ENCODE measurements around the gene KMO. TPM values are rescaled to one million over a fixed set of nuclear protein-coding genes. Genes with fewer than 3 reads are reported as not detected.

Gene KMO
- total and polyA plus RNA-seq, 4 donors = 2.2 to 9.9 (median 6.4) TPM

DNA sequence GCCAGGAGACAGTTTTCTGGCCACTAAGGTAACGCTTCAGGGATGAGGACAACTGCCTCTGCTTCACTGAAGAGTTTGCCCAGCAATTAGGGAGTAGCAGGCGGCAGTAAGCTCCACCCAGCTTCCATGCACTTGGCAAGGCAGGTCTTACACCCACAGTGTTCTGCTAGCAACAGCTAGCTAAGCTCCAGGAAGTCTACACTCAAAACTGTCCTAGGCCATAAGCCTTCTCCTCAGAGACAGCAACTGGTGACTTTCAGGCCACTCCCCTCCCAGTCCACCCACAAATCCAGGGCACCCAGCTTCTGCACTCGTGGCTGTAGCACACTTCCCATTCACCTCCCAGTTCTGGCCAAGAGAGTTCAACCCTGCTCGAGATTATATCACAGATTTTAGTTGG, 47.3 kb downstream of the KMO start:
- Histone ChIP-seq H3K4me1 (ENCODE audit: control insufficient read depth in 5 of 5, insufficient read depth in 5 of 5, low read length in 5 of 5) (peaks cover 0 to 3% (median 0%) of the 10 kb centered on the region in 5 donors), H3K27me3 (ENCODE audit: control insufficient read depth in 3 of 3, insufficient read depth in 3 of 3, low read length in 2 of 3) (no peaks in the 10 kb centered on the region), H3K36me3 (ENCODE audit: control insufficient read depth in 4 of 4, insufficient read depth in 4 of 4, low read length in 4 of 4) (no peaks in the 10 kb centered on the region), H3K9me3 (ENCODE audit: control insufficient read depth in 4 of 4, insufficient read depth in 3 of 4, low read length in 3 of 4) (peaks cover 0 to 8% (median 2%) of the 10 kb centered on the region in 4 donors), H3K9ac (ENCODE audit: insufficient read depth in 1 of 2, low read length in 2 of 2) (no peak overlapping the region), H3K27ac (ENCODE audit: low read depth in 1 of 2, low read length in 1 of 2) (no peak overlapping the region), H3K4me3 (no peak overlapping the region)
- WGBS, 2 donors = 70 to 85% methylated on average over 4 of the region's 4 CpGs
- ATAC-seq (ENCODE audit: insufficient read depth, low FRiP score) (peak; percentile 79), DNase-seq (no peak)
- TF ChIP-seq CTCF (IDR thresholded peaks at IDR 0.05; ENCODE audit: control extremely low read depth, extremely low read depth) = no peak

DNA sequence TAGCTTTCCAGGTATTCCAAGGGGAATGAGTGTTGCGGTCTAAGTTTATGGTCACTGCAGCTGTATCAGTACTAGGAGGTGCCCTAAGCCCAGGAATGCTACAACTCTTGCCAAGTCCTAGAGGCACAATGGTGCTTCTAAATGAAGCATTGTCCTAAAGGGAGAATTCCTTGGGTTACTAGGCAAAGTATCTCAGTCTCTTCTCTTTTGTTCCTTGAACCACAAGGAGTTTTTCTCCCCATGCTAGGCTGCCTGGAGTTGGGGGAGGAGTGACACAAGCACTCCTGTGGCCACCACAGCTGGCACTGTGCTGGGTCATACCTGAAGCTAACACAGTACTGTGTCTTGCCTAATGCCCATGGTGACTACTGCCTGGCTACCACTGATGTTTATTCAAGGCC, 50.7 kb downstream of the KMO start:
- ATAC-seq (ENCODE audit: insufficient read depth, low FRiP score) (no peak), DNase-seq (no peak)
- Histone ChIP-seq H3K9me3 (ENCODE audit: control insufficient read depth in 4 of 4, insufficient read depth in 3 of 4, low read length in 3 of 4) (peaks cover 0 to 8% (median 2%) of the 10 kb centered on the region in 4 donors), H3K4me1 (ENCODE audit: control insufficient read depth in 5 of 5, insufficient read depth in 5 of 5, low read length in 5 of 5) (peaks cover 0 to 3% (median 0%) of the 10 kb centered on the region in 5 donors), H3K27me3 (ENCODE audit: control insufficient read depth in 3 of 3, insufficient read depth in 3 of 3, low read length in 2 of 3) (no peaks in the 10 kb centered on the region), H3K36me3 (ENCODE audit: control insufficient read depth in 4 of 4, insufficient read depth in 4 of 4, low read length in 4 of 4) (peaks cover 0 to 1% (median 0%) of the 10 kb centered on the region in 4 donors), H3K27ac (ENCODE audit: low read depth in 1 of 2, low read length in 1 of 2) (no peak overlapping the region), H3K4me3 (no peak overlapping the region), H3K9ac (ENCODE audit: insufficient read depth in 1 of 2, low read length in 2 of 2) (no peak overlapping the region)
- TF ChIP-seq CTCF (IDR thresholded peaks at IDR 0.05; ENCODE audit: control extremely low read depth, extremely low read depth) = no peak
- WGBS, 2 donors = 91 to 92% methylated on average over 1 of the region's 1 CpG

DNA sequence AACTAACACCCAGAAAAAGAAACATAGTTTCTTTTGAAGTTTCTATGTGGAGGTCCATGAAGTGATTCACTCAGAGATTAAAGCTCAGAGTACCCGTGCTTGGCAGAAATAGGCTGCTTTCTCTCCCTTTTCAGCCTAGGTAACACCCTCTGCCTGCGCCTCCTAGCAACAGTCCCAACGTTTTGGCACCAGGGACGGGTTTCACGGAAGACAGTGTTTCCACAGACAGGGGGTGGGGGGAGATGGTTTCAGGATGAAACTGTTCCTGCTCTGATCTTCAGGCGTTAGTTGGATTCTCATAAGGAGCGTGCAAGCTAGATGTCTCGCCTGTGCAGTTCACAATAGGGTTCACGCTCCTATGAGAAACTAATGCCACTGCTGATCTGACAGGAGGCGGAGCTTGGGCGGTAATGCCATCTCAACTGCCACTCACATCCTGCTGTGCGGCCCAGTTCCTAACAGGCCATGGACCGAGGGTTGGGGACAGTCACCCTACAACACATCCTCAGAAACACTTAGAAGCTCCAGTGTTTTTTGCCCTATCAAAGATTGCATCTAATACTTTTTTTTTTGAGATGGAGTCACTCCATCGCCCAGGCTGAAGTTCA, 54.8 kb downstream of the KMO start:
- DNase-seq = no peak
- no peaks in the 10 kb centered on the region for H3K27me3 ChIP-seq (ENCODE audit: control insufficient read depth in 3 of 3, insufficient read depth in 3 of 3, low read length in 2 of 3)
- ATAC-seq (ENCODE audit: insufficient read depth, low FRiP score) = no peak
- H3K9ac ChIP-seq (ENCODE audit: insufficient read depth in 1 of 2, low read length in 2 of 2) = no peak overlapping the region
- peaks cover 0 to 1% (median 0%) of the 10 kb centered on the region in 4 donors for H3K36me3 ChIP-seq (ENCODE audit: control insufficient read depth in 4 of 4, insufficient read depth in 4 of 4, low read length in 4 of 4)
- no peak for TF ChIP-seq CTCF (IDR thresholded peaks at IDR 0.05; ENCODE audit: control extremely low read depth, extremely low read depth)
- H3K9me3 ChIP-seq (ENCODE audit: control insufficient read depth in 4 of 4, insufficient read depth in 3 of 4, low read length in 3 of 4) = peaks cover 0 to 2% (median 0%) of the 10 kb centered on the region in 4 donors
- H3K4me1 ChIP-seq (ENCODE audit: control insufficient read depth in 5 of 5, insufficient read depth in 5 of 5, low read length in 5 of 5) = peaks cover 0 to 3% (median 0%) of the 10 kb centered on the region in 5 donors
- no peak overlapping the region for H3K4me3 ChIP-seq
- H3K27ac ChIP-seq (ENCODE audit: low read depth in 1 of 2, low read length in 1 of 2) = no peak overlapping the region
- 88 to 91% methylated on average over 14 of the region's 14 CpGs for WGBS, 2 donors

GRCh38 chr1:241589521-241589920, 57.3 kb downstream of the KMO start:
- no peak for ATAC-seq (ENCODE audit: insufficient read depth, low FRiP score)
- WGBS, 2 donors = 60 to 76% methylated on average over 7 of the region's 7 CpGs
- H3K9me3 ChIP-seq (ENCODE audit: control insufficient read depth in 4 of 4, insufficient read depth in 3 of 4, low read length in 3 of 4) = no peaks in the 10 kb centered on the region
- no peak for TF ChIP-seq CTCF (IDR thresholded peaks at IDR 0.05; ENCODE audit: control extremely low read depth, extremely low read depth)
- no peak overlapping the region for H3K4me3 ChIP-seq
- no peaks in the 10 kb centered on the region for H3K4me1 ChIP-seq (ENCODE audit: control insufficient read depth in 5 of 5, insufficient read depth in 5 of 5, low read length in 5 of 5)
- no peaks in the 10 kb centered on the region for H3K27me3 ChIP-seq (ENCODE audit: control insufficient read depth in 3 of 3, insufficient read depth in 3 of 3, low read length in 2 of 3)
- H3K27ac ChIP-seq (ENCODE audit: low read depth in 1 of 2, low read length in 1 of 2) = no peak overlapping the region
- peaks cover 0 to 6% (median under 1%) of the 10 kb centered on the region in 4 donors for H3K36me3 ChIP-seq (ENCODE audit: control insufficient read depth in 4 of 4, insufficient read depth in 4 of 4, low read length in 4 of 4)
- no peak overlapping the region for H3K9ac ChIP-seq (ENCODE audit: insufficient read depth in 1 of 2, low read length in 2 of 2)
- DNase-seq = no peak
